Measurements from ENCODE around the gene TNS4.

DNA sequence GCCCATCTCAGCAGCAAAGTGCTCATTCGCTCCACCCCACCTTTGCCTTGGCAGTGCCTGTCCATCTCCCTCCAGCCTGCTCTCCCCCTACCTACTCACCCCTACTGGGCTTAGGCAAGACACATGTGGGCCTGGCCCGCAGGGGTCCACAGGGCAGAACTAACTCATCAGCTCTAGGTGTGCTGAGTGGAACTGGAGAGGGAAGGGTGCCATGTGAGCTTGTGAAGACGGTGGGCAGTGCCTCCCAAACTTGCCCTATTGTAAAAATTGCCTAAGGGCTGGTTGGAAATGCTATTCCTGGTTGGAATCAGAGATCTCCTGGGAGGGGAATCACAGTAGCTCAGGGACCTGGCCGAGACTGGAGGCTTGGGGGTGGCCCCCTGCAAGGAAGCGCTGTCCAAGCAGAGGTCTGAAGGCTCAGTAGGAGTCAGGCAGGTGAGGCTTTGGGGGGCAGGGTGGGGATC, 29.1 kb upstream of the TNS4 start:
- TF ChIP-seq, protein P1, sequence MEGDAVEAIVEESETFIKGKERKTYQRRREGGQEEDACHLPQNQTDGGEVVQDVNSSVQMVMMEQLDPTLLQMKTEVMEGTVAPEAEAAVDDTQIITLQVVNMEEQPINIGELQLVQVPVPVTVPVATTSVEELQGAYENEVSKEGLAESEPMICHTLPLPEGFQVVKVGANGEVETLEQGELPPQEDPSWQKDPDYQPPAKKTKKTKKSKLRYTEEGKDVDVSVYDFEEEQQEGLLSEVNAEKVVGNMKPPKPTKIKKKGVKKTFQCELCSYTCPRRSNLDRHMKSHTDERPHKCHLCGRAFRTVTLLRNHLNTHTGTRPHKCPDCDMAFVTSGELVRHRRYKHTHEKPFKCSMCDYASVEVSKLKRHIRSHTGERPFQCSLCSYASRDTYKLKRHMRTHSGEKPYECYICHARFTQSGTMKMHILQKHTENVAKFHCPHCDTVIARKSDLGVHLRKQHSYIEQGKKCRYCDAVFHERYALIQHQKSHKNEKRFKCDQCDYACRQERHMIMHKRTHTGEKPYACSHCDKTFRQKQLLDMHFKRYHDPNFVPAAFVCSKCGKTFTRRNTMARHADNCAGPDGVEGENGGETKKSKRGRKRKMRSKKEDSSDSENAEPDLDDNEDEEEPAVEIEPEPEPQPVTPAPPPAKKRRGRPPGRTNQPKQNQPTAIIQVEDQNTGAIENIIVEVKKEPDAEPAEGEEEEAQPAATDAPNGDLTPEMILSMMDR (IDR thresholded peaks at IDR 0.05) = no peak
- no peak for TF ChIP-seq EP300 (IDR thresholded peaks at IDR 0.05)
- no peak for TF ChIP-seq POLR2A (IDR thresholded peaks at IDR 0.05)

Measured in tibial nerve (tissue), 4 donors.